Suprapubic skin (tissue), 4 donors: Measurements from ENCODE around the gene ASIC4.

Source experiments
- EP300 ChIP-seq: sonication (generic); formaldehyde crosslinking; IDR thresholded peaks from one replicate; pipeline ENCODE4 v1.6.1; 2017; ENCODE audit warnings: antibody characterized with exemption
- POLR2AphosphoS5 ChIP-seq, 3 donors: sonication (generic); formaldehyde crosslinking; IDR thresholded peaks; one replicate each; pipeline ENCODE4 v1.6.1; 2017; ENCODE audit warnings: antibody characterized with exemption in 3 of 3

- TF ChIP-seq EP300 (no peak), POLR2AphosphoS5 (IDR thresholded peaks at IDR 0.05) (no peak)
Observed at GRCh38 chr2:219499555-219499954, 14.7 kb upstream of the ASIC4 start.
